ENCODE data around the gene UTS2B.

Gene UTS2B

GRCh38 chr3:191352014-191352413, 21.7 kb upstream of the UTS2B start:
- DNase-seq (ENCODE audit: low read depth): no peak

DNA sequence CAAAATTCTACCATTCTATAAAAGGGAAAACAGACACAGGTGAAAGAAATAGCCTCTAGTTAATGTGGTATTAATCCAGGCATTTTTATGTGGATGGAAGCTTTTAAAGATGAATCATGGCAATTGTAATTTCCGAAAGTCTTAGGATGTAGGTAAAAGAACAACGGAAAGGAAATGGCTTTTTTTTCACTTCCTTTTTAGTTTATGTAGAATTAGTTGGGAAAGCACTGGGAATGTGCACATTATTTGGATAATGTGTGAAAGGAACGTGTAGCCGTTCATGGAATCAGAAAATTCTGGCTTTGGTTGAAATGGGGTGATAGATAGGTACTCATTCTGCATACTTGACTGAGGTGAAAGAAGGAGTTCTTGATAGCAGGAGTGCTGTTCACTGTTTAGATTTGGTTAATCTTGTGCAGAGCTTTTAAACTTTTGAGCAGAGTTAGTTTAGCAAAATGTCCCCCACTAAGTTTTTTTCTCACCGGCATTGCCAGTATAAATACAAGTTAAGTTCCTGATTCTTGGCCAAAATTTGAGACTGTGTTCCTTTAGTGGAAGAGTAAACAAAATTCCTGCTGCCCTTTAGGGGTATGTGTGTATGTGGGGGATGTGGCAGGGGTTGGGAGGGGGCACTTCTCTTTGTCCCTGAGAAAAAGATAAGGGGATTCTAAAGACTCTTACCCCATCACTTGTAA, 20.2 kb upstream of the UTS2B start:
- no peak for DNase-seq (ENCODE audit: low read depth)

DNA sequence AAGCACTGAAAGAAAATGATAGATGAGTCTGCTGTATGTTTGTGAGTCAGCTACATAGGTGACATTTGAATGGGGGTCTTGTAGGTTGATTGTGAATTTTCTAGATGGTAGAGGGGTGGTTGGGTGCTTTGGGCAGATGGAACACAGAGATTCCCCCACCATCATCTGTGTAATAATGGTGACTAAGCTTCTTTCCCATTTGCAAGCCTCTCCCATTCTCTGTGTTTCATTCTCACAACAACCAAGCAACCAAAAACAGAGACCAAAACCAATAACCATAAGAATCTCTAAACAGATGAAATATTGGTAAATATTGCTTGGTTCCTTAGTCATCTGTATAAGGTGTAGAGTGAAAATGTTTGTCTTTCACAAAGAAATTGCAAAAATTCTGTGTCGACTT, 17.8 kb upstream of the UTS2B start:
- DNase-seq (ENCODE audit: low read depth): no peak

GRCh38 chr3:191347228-191347627, 16.9 kb upstream of the UTS2B start:
- DNase-seq (ENCODE audit: low read depth): no peak

DNA sequence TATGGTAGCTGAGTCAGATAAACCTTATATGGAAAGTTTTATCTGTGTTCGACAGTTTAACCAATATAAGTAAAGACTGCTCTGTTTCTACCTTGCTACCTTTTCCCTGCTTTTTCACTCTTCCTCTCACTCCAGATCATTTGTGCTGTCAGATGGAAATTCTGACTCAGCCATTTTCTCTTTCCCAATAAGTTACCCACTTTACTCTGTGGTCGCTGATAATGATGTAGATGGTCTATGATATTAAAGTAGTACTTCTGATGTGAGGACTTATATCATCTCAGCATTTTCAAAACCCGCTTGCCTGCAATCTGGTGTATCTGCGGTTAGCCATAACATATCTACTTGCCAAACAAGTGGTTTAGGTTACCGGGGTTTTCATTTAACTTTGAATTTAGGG, 15.0 kb upstream of the UTS2B start:
- no peak for DNase-seq (ENCODE audit: low read depth)

DNA sequence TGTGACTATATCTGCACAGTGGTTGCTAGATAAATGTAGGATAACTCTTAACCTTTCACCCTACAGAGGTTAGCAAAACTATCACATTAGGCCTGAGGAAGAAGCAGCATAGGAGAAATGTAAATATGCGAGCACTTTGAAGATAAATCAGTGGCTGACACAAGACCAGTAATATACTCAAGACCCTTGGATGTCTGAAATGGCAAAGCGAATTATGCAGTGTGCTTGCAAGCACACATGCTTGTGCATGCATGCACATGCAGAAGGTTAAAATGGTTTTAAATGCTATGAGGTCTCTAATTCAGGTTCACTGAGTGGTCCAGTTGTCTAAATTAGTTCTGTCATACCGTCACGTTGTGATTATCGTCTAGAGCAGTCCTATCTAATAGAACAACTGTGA, 13.6 kb upstream of the UTS2B start:
- no peak for DNase-seq (ENCODE audit: low read depth)

- DNase-seq (ENCODE audit: low read depth): no peak
Observed at GRCh38 chr3:191343115-191343514, 12.8 kb upstream of the UTS2B start.

DNA sequence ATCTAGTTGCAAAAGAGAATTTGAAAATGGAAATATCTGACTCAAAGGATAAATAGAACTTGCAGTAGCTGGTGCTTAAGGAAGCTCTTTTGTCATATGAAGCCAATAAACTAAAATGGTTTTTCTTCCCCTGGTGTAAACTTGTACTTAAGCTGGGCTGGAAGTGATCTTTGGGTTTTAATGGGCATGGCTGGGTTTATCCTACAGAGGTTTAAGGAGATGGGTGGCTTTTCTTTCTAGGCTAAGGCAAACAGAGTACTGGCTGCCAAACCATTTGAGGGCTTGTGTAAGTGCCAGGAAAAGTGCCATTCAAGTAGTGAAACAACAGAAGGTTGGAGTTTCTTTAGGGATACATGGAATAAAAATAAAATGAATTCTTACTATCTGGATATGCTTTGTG, 12.1 kb upstream of the UTS2B start:
- DNase-seq (ENCODE audit: low read depth): no peak

DNA sequence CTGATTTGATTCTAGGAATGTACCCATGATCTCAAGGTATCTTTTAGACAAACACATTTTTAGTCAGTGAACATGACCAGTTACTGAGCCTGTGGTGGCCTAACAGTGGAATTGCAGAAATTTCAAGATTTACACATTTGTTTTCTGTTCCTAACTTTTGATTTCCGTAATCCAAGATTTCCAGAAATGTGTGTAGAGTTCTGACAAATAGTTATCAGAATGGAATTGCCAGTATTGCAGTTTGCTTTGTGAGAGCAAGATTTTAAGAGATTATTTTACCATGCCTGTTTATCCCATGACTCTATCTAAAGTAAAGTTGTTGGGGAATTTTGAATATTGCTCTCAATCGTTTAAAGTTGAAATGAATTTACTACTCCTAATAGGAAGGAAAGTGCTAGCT, 11.7 kb upstream of the UTS2B start:
- no peak for DNase-seq (ENCODE audit: low read depth)

- DNase-seq (ENCODE audit: low read depth): no peak
Observed at GRCh38 chr3:191340966-191341365, 10.6 kb upstream of the UTS2B start.

GRCh38 chr3:191340351-191340750, 10.0 kb upstream of the UTS2B start:
- no peak for DNase-seq (ENCODE audit: low read depth)

DNA sequence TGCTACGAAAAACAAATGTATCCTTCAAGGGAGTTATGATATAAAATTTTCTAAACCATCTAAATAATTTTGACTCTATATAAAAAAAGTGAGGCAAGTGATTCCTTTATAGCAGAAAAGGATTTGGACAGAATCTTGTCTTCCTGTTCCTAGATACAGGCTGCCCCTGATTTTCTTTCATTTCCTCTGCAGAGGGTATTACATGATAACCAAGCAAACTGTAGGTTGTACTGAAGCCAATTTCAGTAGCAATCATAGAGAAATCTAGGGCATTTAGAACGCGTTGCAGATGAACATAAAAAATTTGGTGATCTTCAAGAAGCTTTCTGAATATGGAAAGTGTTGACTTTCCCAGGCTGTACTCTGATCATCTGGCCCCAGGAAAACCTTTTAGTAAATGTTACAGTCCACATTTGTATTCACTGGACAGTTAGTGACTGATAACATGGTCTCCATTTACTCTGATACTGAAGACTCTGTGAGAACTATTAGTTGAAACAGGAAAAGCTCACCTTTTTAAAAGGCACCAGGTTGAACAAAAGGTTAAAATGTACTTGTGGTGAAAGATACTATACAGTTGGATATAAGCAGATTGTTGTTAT, 9.1 kb upstream of the UTS2B start:
- no peak for DNase-seq (ENCODE audit: low read depth)

DNA sequence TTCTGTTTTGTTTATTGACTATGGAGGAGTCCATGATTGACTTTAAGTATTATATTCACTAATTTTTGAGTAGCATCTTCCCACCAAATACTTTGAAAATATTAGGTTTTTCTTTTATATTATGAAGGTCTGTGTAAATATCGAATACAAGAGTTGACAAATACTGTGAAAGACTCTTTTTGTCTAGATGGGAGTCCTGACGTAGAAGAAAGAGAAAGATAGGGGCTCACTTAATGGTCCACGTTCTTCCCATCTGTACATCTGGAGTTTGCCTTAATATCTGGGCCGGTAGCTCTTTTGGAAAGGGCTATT, 7.8 kb upstream of the UTS2B start:
- no peak for DNase-seq (ENCODE audit: low read depth)

GRCh38 chr3:191336833-191337232, 6.5 kb upstream of the UTS2B start:
- DNase-seq (ENCODE audit: low read depth): no peak

GRCh38 chr3:191334346-191334893, 4.1 kb upstream of the UTS2B start:
- DNase-seq (ENCODE audit: low read depth): no peak

DNA sequence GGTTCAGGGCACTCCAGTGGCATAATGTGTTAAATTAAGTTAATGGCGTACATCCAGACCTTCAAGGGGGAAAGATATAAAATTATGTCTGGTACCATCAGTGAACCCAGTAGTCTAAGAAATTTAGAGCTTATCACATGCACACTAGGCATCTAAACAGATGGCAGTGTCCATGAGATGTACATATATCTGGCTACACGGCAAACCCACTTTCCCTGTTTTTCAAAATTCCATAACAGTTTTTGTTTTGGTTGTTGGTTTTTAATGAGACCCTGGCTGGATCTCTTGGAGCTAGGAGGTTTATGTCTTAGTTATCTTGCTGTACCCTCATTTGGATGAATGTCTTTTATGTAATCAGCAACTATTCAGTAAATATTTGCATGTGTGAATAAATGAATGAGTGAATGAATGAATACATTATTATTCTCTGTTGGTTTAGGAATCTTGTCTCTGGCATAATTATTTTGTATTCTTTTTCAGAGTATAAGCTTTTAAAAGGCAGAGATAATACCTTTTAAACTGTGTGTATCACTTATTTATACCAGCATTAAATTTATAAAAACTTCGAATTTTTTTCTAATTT, 3.1 kb upstream of the UTS2B start:
- DNase-seq (ENCODE audit: low read depth): no peak

- no peak for DNase-seq (ENCODE audit: low read depth)
Observed at GRCh38 chr3:191331388-191331787, 1.1 kb upstream of the UTS2B start.

DNA sequence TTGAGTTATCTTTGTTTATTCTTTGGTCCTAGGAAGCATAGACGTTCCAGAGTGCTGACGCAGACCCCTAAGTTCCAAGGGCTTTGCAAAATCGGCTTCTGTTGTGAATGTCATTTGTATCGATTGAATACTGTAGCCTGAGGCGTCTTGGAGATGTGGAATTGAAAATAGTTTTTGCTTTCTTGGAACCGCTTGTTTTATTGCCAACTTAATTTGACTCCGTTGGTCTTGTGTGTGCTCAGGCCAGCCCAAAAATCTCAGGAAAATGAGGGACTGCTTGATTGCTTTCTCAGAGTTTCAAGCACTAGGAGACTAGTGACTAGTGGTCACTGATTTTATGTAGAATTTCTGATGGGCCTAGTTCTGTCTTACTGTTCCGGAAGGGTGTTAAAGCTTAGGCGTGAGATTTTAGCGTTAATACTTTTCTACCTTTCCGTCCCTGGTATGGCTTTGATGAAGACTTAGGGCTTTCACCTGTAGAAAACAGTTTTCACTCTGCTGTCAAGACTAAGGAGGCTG, 263 bp upstream of the UTS2B start:
- DNase-seq (ENCODE audit: low read depth): no peak

GRCh38 chr3:191328962-191329653, 1.2 kb downstream of the UTS2B start, which contains the start of gene CCDC50:
CCDC50 (plus strand) TSS chr3:191329394; CDS start chr3:191329675, 281 bp downstream.
- no peak for DNase-seq (ENCODE audit: low read depth)

GRCh38 chr3:191328383-191328961, 1.9 kb downstream of the UTS2B start:
- no peak for DNase-seq (ENCODE audit: low read depth)

DNA sequence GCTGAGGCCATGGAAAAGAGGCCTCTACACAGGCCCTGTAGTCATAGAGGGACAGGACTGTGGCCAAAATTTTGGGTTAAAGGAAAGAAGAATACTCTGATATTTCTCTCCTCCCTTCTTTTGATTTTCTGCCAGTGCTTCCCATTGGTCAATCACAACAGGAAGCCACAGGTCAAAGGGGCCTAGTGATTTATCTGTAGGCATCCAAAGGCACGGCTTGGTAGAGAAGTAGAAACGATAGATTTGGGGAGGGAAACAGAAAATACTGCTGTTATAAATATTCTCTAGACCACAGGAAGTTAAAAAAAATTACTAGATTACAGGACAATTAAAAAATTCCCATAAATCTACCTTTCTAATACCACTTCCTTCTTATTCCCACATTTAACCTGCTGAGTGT, 2.8 kb downstream of the UTS2B start:
- no peak for DNase-seq (ENCODE audit: low read depth)

GRCh38 chr3:191324936-191325335, 5.4 kb downstream of the UTS2B start:
- DNase-seq (ENCODE audit: low read depth): no peak

Data from stimulated activated CD8-positive, alpha-beta memory T cell treated with anti-CD3 and anti-CD28 coated beads, Interleukin-12 subunit alpha, Interleukin-12 subunit beta, amount 100 ng/mL, for 4 hours (primary cell).